Measurements from ENCODE around the gene NAALAD2. TPM values are rescaled to one million over a fixed set of nuclear protein-coding genes. Genes with fewer than 3 reads are reported as not detected.

NAALAD2 gene
- total and polyA plus RNA-seq, 2 of the 8 experiments (the other 6 are each of a cell fraction or from before 2014, with no cell fraction given): 2.6 to 3.9 TPM

GRCh38 chr11:90204832-90205646, 70.6 kb downstream of the NAALAD2 start (continued):
- no peak for TF ChIP-seq CHD7 (IDR thresholded peaks at IDR 0.05; ENCODE audit: insufficient replicate concordance, low read length)
